Stimulated activated CD4-positive, alpha-beta T cell treated with anti-CD3 and anti-CD28 coated beads, Interleukin-2, amount 100 ng/mL, for 4 hours (primary cell): ENCODE data around the gene EPC1.
"Not testable (repeated sequence)": the region's sequence is repeated elsewhere in the genome, so short reads cannot be mapped to it uniquely, and the experiment has no call there.

Experiments
- DNase-seq: peaks from one replicate; pipeline ENCODE4 v3.0.0-alpha.2; 2020; ENCODE audit warnings: low read depth

The EPC1 gene

GRCh38 chr10:32346551-32347362 lies at the start of gene EPC1:
Gene EPC1 (minus strand): TSS chr10:32347158. CDS start chr10:32346915, 243 bp downstream.
- peak; percentile 83 for DNase-seq

GRCh38 chr10:32393911-32394310 lies 47.0 kb upstream of the EPC1 start:
- DNase-seq = no peak

GRCh38 chr10:32392284-32392683 lies 45.3 kb upstream of the EPC1 start:
- DNase-seq = not testable (repeated sequence)

GRCh38 chr10:32390193-32390592 lies 43.2 kb upstream of the EPC1 start:
- no peak for DNase-seq

- no peak for DNase-seq
Measured at GRCh38 chr10:32388258-32389027, 41.5 kb upstream of the EPC1 start.

- no peak for DNase-seq
Measured at GRCh38 chr10:32386623-32387260, 39.8 kb upstream of the EPC1 start.

GRCh38 chr10:32384171-32384570 lies 37.2 kb upstream of the EPC1 start:
- no peak for DNase-seq

GRCh38 chr10:32381165-32381564 lies 34.2 kb upstream of the EPC1 start:
- no peak for DNase-seq

GRCh38 chr10:32379950-32380551 lies 33.1 kb upstream of the EPC1 start:
- no peak for DNase-seq

GRCh38 chr10:32379318-32379949 lies 32.5 kb upstream of the EPC1 start:
- DNase-seq = peak; percentile 22

- DNase-seq = peak; percentile 83
Measured at GRCh38 chr10:32378363-32379317, 31.7 kb upstream of the EPC1 start.

- no peak for DNase-seq
Measured at GRCh38 chr10:32377458-32378259, 30.7 kb upstream of the EPC1 start.

- no peak for DNase-seq
Measured at GRCh38 chr10:32376771-32377170, 29.8 kb upstream of the EPC1 start.

GRCh38 chr10:32376097-32376496 lies 29.1 kb upstream of the EPC1 start:
- no peak for DNase-seq

GRCh38 chr10:32375631-32376030 lies 28.7 kb upstream of the EPC1 start:
- DNase-seq = no peak

GRCh38 chr10:32374605-32375004 lies 27.6 kb upstream of the EPC1 start:
- no peak for DNase-seq

- no peak for DNase-seq
Measured at GRCh38 chr10:32373496-32373895, 26.5 kb upstream of the EPC1 start.

GRCh38 chr10:32373031-32373430 lies 26.1 kb upstream of the EPC1 start:
- DNase-seq = no peak

GRCh38 chr10:32372000-32372875 lies 25.3 kb upstream of the EPC1 start:
- no peak for DNase-seq
